SK-N-SH (cell line): ENCODE measurements around the gene PSMC3IP.

Experiments
- CTCF ChIP-seq: fragments of 200-600 bp; sonication (generic); IDR thresholded peaks from 2 replicates; pipeline ENCODE4 v1.6.1; 2017; ENCODE audit warnings: antibody characterized with exemption, mild to moderate bottlenecking, moderate library complexity
- EZH2phosphoT487 ChIP-seq: fragments of 200-600 bp; sonication (generic); IDR thresholded peaks from 2 replicates; pipeline ENCODE4 v1.6.1; 2017; ENCODE audit warnings: low read depth, mixed run types, mild to moderate bottlenecking, antibody characterized with exemption, moderate library complexity, borderline replicate concordance
- MXI1 ChIP-seq: IDR thresholded peaks from 2 replicates; pipeline ENCODE4 v1.6.1; 2012; ENCODE audit warnings: mild to moderate bottlenecking, low read depth, low read length, improper control_type of control experiment
- REST ChIP-seq: IDR thresholded peaks from 2 replicates; pipeline ENCODE4 v1.6.1; 2012; ENCODE audit warnings: mild to moderate bottlenecking, low read depth, low read length, moderate library complexity
- RFX5 ChIP-seq: IDR thresholded peaks from 2 replicates; pipeline ENCODE4 v1.6.1; 2012; ENCODE audit warnings: mild to moderate bottlenecking, improper control_type of control experiment, low read length
- RXRA ChIP-seq: IDR thresholded peaks from 2 replicates; pipeline ENCODE4 v1.4.0; 2012; ENCODE audit warnings: low read depth, mild to moderate bottlenecking, borderline replicate concordance
- TAF1 ChIP-seq: IDR thresholded peaks from 2 replicates; pipeline ENCODE4 v1.6.1; 2012; ENCODE audit warnings: low read depth, mild to moderate bottlenecking, low read length, moderate library complexity, borderline replicate concordance
- USF2 ChIP-seq: fragments of 150-350 bp; IDR thresholded peaks from 2 replicates; pipeline ENCODE4 v1.6.1; 2017; ENCODE audit warnings: antibody characterized with exemption, low read length, low read depth, borderline replicate concordance

GRCh38 chr17:42584880-42585279 is 7.4 kb upstream of the PSMC3IP start:
- TF ChIP-seq EZH2phosphoT487 (no peak), REST (no peak), CTCF (no peak), MXI1 (no peak), TAF1 (no peak), RXRA (no peak), RFX5 (no peak), USF2 (no peak)
